HG03442 (cell line): ENCODE data around the gene PLPP7.

ENCODE experiments used
- ATAC-seq: cut with Tn5 transposase; IDR thresholded peaks from one replicate; pipeline ENCODE4 v1.9.1; 2021; ENCODE audit warnings: mild to moderate bottlenecking, moderate library complexity; ENCODE audit not compliant: unreplicated experiment

PLPP7 gene

DNA sequence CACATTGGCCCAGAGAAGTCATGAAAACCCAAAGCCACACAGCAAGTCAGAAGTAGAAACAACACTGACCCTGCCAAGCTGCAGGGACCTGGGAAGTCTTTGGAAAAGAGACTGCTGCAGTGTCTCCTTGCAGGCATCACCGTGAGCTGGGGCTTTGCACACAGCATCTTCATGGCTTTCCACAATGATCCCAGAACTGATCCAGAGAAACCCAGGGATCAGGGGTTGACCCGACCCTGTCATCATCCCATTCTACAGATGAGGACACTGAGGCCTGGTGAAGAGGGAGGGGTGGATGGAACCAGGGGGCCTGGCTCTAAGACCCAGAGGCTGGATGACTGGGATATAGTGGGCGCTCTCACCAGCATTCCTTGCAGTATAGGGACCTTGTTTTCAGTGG, 8.9 kb upstream of the PLPP7 start:
- ATAC-seq: no peak

DNA sequence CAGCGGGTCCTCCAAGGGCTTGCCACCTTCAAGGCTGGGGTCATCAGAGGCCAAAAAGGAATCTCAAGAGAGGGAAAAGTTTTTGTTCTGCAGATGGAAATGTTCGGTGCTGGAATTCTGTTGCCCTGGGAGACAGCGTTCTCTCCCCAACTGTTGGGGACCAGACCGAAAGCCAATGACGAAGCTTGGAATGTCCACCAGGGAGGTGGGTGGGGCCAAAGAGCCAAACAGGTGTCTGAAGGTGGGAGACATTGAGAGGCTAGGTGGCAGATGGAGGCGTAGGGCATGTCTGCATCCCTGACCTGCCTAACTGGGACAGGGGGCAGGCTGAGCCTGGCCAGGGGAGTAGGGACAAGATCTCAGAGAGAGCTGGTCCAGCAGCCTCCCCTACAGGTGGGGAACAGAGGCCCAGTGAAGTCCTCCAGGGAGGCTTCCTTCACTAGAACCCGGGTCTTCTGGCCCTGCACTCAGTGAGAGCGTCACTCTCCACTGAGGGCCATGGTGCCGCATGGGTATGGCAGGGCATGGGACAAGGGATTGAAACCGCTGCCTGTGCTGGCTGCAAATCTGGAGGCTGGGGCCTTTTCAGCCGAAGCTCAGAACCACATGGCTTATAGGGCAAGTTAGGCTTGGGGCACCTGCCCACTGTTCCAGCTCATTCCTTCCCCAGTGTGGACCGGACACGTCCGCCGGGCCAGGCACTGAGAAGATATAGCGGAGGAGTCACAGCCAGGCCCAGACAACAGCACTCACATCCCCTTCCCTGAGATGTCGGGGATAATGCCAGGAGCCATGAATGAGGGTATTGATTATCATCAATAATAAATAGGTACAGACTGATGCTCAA, 8.2 kb upstream of the PLPP7 start:
- ATAC-seq: no peak

DNA sequence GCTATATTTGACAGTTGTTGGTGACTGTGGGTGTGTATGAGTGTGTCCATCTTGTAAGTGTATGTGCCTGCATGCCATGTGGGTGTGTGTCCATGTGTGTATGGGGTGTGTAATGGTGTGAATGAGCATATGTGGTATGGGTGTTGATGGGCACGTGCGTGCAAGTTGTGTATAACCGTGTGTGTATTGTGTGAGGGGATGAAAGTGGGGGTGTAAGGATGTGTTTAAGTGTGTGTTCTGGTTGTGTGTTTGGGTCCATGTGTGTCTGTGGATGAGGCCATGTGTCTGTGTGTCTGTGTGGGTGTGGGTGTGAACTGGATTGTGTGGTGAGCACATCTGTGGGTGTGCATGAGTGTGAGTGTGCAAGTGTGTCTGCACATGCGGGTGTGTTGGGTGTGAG, 7.3 kb upstream of the PLPP7 start:
- no peak for ATAC-seq

DNA sequence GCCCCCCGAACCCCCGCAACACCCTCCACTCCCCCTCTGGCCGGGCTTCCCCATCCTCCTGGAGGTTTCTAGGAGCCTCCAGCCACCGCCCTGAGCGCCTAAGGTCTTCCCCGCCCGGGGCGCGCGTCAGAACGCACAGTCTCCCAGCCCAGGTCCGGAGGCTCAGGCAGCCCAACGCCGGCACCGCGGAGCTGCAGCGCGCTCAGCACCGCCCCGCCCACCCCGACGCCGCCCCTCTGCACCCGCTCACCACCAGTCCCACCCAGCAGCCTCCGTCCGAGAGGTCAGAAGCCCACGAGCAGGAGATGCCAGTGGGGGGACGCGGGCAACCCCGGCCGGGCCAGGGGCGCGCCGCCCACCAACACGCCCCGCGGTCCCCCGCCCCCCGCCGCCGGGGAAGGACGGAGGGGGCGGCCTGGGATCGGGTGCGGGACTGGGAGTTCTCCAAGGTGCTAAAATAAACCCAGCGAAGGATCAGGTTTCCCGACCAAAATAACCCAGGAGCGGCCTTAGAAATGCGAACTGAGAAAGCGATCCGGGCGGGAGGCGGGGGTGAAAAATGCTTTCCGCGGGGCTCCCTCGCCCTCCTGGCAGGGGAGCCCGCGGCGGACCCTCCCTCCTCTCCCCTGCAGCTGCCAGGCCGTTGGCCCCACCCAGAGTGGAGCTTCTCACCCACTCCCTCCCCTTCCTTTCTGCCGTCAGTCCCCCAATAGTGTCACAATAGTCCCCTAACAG, 6.7 kb upstream of the PLPP7 start:
- ATAC-seq: no peak

DNA sequence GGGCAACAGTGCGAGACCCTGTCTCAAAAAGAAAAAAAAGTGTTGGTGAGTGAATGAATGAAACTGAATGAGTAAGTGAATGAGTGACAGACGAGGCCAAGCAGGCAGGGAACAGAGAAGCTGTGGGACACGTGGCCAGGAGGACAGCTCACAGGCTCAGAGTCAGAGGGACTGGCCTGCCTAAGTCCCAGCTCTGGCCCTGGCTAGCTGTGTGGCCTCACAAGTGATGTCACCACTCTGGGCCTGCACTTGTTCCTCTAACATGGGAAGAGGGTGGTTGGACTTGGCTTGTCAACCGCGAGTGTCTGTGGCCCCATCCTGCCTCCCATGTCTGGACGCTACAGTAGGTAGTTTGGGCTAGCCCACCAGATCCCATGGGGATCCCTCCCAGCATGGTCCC, 4.7 kb upstream of the PLPP7 start:
- ATAC-seq: no peak

DNA sequence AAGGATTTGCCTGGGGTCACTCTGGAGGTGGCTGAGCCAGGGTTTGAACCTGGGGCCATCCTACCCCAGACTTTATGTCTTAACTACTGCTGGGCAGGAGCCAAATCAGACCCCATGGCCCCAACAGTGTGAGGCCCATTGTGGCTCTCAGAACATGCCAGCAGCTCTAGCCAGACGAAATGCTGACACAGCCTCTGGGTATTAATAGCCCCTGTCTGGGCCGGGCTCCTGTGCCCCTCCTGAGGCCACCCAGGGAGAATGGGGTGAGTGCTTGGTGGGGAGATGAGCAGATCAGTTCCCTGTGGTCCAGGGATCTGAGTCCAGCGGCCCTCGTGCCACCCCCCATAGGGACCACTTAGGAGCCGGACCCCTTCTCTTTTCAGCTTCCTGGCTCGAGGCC, 2.2 kb upstream of the PLPP7 start:
- ATAC-seq: no peak

DNA sequence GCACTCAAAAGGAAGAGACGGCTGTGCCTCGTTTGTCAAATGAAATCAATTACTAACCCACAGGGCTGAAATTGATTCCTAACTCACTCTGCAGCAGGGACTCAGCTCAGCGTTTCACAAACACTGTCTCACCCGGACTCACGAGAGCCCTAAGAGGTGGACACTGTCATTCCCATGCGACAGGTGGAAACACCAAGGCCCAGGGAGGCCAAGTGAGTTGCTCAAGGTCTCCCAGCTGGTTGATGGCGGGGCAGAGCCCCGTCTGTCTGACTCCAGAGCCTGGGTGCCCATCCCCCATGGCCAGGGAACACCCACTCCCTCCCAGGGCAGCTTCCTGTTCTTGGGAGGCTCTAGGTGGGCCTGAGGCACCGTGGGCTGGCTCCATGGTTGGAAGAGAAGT, 1.3 kb upstream of the PLPP7 start:
- ATAC-seq: no peak

DNA sequence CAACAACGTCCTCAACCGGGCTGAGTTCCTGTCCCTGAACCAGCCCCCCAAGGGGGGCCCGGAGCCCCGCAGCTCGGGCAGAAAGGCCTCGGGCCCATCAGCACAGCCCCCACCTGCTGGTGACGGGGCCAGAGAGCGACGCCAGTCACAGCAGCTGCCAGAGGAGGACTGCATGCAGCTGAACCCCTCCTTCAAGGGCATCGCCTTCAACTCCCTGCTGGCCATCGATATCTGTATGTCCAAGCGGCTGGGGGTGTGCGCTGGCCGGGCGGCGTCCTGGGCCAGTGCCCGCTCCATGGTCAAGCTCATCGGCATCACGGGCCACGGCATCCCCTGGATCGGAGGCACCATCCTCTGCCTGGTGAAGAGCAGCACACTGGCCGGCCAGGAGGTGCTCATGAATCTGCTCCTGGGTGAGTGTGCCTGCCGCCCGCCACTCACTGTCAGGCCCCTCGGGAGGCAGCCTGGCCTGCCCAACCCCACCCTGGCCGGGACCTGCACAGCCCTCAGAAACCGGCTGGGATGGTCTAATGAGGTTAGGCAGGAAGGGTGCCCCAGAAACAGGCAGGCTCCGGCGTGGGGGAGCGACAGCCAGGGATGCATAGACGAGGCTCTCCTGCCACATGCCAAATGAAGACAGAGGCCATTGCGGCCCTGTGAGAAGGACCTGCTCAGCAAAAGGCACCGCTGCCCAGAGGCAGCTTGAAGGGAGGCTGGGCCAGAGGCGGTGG, 678 bp downstream of the PLPP7 start:
- ATAC-seq: no peak

DNA sequence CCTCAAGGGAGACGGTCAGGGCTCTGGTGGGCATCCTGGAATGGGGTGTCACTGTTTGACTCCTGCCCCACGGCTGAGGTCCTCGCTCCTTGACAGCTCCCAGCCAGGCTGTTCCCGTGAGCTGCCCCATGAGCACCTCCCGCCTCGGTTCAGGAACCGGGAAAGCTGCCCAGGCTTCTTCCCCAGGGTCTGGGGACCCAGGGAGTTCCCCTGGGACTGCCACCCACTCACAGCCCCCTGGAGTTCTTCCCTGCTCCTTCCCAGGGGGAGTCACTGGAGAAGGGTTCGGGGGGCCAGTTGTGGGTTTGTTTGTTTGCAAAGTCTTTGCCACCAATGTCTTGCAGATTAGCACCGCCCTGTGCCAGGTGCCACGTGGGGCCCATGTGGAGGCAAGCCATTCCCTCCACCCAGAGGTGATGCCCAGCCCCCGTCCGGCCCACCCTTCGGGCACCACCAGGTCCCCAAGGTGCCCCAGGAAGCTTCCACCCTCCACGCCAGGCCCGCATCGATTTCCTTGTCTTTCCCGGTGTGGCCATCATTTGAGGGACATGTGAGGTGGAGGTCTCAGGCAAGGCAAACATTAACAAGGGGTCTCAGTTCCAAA, 1.3 kb downstream of the PLPP7 start:
- ATAC-seq: no peak

DNA sequence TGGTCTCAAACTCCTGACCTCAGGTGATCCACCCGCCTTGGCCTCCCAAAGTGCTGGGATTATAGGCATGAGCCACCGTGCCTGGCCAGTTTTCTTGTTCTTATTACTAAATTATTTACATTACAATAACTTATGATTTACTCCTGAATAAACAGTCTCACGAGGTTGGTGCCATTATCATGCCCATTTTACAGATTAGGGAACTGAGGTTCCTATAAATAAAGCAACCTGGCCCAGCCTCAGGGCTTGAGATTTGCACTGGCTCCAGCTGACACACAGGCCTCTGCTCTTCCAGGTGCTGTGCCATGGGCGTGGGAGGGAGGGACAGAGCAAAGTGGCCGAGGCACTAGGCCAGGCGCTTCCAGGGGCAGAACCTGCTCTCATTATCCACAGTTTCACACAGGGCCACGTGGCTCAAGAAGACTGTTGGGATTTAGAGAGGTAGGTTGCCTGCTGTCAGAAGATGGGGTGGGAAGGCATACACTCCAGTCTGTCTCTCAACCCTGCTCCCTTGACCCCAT, 2.3 kb downstream of the PLPP7 start:
- ATAC-seq: no peak

DNA sequence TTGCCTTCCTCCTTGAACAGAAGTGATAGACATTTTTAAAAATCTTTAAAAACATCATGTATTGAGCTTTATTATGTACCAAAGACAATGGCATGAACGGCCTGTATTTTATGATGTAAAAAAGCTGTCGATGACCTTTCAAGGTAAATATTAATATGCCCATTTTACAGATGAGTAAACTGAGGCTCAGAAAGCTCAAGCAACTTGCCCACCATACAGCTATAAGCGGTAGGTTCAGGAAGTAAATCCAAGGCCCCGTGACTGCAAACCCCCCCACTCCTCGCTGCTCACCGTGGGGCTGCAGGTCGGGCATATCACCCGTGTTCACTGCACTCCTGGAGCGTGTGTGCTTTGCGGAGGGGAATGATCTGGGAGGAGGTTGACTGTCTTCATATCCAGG, 3.4 kb downstream of the PLPP7 start:
- ATAC-seq: no peak

DNA sequence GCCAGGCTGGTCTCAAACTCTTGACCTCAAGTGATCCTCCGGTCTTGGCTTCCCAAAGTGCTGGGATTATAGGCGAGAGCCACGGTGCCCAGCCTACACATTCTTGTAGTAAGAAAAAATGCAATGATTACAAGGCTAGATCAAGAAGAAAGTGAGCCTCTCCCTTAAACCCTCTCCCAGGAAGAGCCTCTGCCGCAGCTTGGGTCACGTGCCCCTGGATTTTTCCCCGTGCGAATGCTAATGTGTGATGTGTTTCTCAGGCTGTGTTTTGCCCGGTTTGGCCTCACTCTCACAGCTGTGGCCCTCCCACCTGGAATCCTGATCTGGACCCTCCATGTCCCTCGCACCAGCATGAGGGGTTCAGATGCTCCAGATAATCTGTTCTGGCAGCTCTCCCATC, 6.9 kb downstream of the PLPP7 start:
- ATAC-seq: no peak

DNA sequence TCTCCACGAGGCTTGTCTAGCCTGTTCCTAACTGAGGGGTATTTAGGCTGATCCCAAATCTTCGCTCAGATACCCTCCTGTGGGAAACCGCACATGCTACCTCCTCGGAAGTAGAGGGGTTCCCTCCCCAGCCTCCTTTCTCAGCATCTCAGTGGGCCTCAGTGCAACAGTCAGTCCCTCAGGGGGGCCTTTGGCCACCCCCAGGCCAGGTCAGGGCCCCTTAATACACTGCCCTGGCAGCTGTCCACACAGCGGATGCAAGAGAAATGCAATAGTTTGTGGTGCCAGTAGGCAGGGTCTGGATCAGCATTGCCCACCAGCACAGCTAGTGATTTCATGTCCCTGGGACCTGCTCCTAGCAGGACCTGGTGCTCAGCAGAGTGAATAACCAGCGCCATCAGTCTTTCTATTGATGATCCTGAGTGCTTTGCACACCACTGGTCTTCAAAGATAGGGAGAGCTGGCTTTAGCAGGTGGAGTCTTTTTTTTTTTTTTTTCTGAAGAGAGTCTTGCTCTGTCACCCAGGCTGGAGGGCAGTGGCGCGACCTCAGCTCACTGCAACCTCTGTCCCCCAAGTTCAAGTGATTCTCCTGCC, 7.5 kb downstream of the PLPP7 start:
- no peak for ATAC-seq

DNA sequence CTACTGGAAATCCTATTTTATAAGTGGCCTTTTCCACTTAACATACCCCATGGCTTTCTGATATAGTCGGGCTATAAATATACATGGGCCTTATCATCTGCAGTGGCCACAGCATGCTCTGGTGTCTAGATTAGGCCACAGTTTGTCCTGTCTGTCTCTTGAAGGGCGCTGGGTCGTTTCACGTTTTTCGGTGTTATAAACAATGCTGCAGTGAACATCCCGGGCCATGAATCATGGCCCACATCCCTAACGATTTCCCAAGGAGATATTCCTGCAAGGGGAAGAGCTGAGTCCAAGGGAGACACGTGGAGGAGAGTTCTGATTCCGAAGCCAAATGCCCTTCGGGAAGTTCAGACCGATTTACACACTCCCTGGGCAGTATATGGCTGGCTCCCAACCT, 8.4 kb downstream of the PLPP7 start:
- no peak for ATAC-seq

DNA sequence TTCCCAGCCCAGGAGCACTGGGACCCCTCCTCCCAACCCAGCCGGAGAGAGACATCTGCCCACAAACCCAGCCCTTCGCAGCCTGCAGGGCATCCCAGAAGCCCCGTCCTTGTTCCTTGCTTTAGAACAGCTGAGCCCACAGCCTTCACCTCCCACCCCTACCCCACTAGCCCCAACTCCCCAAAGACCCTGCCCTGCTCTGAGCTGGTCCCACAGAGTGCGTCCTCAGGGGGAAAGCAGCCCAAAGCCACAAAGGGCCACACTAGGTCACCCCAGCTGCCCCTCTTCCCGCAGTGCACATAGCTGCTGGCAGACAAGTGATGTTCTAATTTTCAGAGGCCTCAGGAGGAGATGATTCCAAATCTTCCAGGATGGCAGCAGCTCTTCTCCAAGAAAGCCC, 8.8 kb downstream of the PLPP7 start:
- no peak for ATAC-seq

DNA sequence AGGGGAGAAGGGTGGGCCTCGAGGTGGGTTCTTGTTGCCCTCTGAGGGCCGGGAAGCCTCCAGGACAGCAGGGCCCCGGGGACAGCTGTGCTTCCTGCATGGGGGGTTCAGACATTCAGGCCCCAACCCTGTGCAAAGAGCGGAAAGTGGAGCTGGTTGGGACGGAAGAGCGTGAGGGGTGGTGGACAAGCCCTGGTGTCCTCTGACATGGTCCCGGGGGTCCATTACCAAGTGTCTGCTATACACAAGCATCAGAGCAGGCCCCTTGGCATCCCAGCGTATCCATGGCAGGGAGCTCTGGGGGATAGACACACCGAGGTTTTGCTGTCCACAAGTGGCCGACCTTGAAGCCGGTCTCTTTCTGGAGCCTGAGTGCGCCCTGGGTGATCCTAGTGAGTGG, 9.3 kb downstream of the PLPP7 start:
- no peak for ATAC-seq

DNA sequence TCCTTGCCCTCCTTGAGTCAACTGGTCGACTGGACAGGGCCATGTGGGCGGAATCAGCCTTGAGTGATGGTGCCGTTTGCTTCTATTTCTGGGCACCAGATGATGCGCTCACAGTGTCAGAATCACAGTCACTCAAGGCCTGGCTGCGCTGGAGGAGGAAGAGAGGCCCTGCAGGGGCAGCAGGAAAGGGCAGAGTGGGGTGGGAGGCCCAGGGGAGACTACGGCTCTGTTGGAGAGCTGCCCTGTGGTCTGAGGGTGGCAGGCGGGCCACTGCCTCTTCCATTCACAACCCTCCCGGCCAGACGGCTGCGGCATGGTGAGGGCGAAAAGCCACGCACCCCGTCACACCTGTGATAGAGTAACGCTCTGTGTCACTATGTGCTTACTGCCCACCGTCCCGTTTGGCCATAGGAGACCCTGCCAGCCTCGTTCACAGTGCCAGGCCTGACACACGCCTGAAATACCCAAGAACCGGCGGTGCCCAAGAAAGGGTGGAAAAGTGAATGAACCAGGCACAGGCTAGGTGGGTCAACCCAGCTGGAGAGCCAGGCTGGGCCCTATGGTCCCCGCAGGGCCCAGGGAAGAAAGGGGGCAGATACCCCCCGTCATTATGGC, 9.9 kb downstream of the PLPP7 start:
- no peak for ATAC-seq

DNA sequence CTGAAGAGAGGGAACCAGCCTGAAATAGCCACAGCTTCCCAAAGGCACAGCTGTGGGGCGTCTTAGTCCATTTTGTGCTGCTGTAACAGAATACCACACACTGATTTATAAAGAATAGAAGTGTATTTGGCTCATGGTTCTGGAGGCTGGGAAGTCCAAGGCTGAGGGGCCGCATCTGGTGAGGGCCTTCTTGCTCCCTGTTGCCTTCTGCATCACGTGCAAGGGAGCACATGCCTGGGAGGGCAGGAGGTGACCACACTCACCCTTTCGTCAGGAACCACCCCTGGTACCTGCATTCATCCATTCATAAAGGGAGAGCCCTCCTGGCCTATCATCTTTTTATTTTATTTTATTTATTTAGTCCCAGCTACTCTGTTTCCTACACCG, 10.4 kb downstream of the PLPP7 start:
- no peak for ATAC-seq

DNA sequence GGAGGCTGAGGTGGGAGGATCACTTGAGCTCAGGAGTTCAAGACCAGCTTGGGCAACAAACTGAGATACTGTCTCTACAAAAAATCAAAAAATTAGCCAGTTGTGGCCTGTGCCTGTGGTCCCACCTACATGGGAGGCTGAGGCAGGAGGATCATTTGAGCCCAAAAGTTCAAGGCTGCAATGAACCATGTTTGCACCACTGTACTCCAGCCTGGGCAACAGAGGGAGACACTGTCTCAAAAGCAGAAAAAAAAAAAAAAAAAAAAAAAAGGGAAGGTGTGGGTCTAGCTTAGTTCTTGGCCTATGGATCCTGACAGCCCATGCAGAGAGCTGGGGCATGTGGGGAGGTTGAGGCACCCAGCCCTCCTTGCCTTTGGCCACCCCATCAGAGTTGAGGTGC, 10.9 kb downstream of the PLPP7 start:
- no peak for ATAC-seq
